Duodenal mucosa (tissue), 2 donors: ENCODE measurements around the gene CNIH4.

ENCODE experiments used
- H3K27ac ChIP-seq: one replicate; pipeline ENCODE4 v1.7.0; 2013; ENCODE audit warnings: low read depth, low read length
- H3K27me3 ChIP-seq, 2 donors: one replicate each; pipeline ENCODE4 v1.7.0; 2013; ENCODE audit warnings: low read length in 2 of 2, control low read depth in 1 of 2; ENCODE audit not compliant: insufficient read depth in 2 of 2, control insufficient read depth in 1 of 2
- H3K36me3 ChIP-seq, 2 donors: one replicate each; pipeline ENCODE4 v1.7.0; 2013; ENCODE audit warnings: low read length in 2 of 2, control low read depth in 1 of 2; ENCODE audit not compliant: insufficient read depth in 2 of 2, control insufficient read depth in 1 of 2
- H3K4me1 ChIP-seq, 2 donors: one replicate each; pipeline ENCODE4 v1.7.0; 2013; ENCODE audit warnings: low read length in 2 of 2, control low read depth in 1 of 2; ENCODE audit not compliant: insufficient read depth in 2 of 2, control insufficient read depth in 1 of 2
- H3K4me3 ChIP-seq, 2 donors: one replicate each; pipeline ENCODE4 v1.7.0; 2013; ENCODE audit warnings: low read length in 2 of 2, low read depth in 1 of 2
- H3K9ac ChIP-seq, 2 donors: one replicate each; pipeline ENCODE4 v1.7.0; 2013; ENCODE audit warnings: low read length in 2 of 2, low read depth in 1 of 2
- H3K9me3 ChIP-seq, 2 donors: one replicate each; pipeline ENCODE4 v1.7.0; 2013; ENCODE audit warnings: low read length in 2 of 2, control low read depth in 1 of 2; ENCODE audit not compliant: control insufficient read depth in 1 of 2

CNIH4 gene

DNA sequence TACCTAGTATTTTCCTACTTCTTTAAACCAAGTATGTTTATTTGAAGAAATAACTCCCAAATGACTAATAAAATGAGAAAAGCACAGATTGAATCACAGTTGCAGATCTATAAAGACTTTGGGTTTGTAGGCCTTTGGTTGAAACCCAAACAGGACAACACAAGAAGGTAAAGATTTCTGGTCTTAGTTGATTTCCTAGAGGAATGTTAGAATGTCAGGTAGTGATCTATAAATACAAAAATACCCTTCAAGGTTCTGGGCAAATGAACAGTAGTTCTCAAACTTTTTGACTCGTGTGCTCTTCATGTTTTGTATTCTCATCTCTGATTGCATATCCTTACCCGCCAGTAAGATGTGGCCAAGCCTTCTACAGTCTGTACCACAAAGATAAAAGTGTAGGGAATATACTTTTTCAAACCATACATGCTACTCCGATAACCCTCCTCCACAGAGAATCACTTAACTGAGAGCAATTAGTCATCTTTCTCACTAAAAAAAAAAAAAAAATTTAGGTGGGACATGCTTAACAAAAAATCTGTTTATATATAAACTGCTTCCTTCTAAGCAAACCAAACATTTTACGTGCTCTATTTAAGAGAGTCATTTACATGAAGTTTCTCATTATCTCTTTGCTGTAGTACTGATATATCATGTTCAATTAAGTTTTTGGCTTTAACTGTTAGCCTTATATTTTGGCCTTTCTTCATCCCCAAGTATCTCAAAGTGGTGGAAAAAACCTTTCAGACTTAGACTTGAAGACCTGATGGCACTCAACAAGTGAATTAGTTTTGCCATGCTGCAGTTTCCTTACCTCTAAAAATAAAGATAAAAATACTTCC, 36.0 kb downstream of the CNIH4 start:
- no peak overlapping the region for H3K27ac ChIP-seq
- H3K36me3 ChIP-seq = peaks cover 29 to 86% of the 10 kb centered on the region in 2 donors

GRCh38 chr1:224393294-224393693, 36.6 kb downstream of the CNIH4 start:
- no peaks in the 10 kb centered on the region for H3K9me3 ChIP-seq
- H3K27ac ChIP-seq = no peak overlapping the region
- no peak overlapping the region for H3K9ac ChIP-seq
- no peaks in the 10 kb centered on the region for H3K27me3 ChIP-seq
- H3K4me3 ChIP-seq = no peak overlapping the region
- H3K4me1 ChIP-seq = no peaks in the 10 kb centered on the region
- H3K36me3 ChIP-seq = peaks cover 33 to 86% of the 10 kb centered on the region in 2 donors

More for the DNA sequence above, 36.0 kb downstream of the CNIH4 start:
- H3K4me1 ChIP-seq = no peaks in the 10 kb centered on the region
- no peak overlapping the region for H3K4me3 ChIP-seq
- no peak overlapping the region for H3K9ac ChIP-seq
- no peaks in the 10 kb centered on the region for H3K27me3 ChIP-seq
- H3K9me3 ChIP-seq = no peaks in the 10 kb centered on the region

GRCh38 chr1:224399887-224400286, 43.2 kb downstream of the CNIH4 start:
- Histone ChIP-seq H3K27ac (no peak overlapping the region), H3K27me3 (no peaks in the 10 kb centered on the region), H3K9me3 (no peaks in the 10 kb centered on the region), H3K4me3 (no peak overlapping the region), H3K36me3 (peaks cover 19 to 80% of the 10 kb centered on the region in 2 donors), H3K4me1 (peaks cover 0 to 5% of the 10 kb centered on the region in 2 donors), H3K9ac (no peak overlapping the region)

- Histone ChIP-seq H3K36me3 (peaks cover 22 to 77% of the 10 kb centered on the region in 2 donors), H3K4me1 (peaks cover 0 to 5% of the 10 kb centered on the region in 2 donors), H3K9me3 (no peaks in the 10 kb centered on the region), H3K4me3 (no peak overlapping the region), H3K27ac (no peak overlapping the region), H3K9ac (no peak overlapping the region), H3K27me3 (no peaks in the 10 kb centered on the region)
Measured at GRCh38 chr1:224402472-224403036, 45.9 kb downstream of the CNIH4 start.

DNA sequence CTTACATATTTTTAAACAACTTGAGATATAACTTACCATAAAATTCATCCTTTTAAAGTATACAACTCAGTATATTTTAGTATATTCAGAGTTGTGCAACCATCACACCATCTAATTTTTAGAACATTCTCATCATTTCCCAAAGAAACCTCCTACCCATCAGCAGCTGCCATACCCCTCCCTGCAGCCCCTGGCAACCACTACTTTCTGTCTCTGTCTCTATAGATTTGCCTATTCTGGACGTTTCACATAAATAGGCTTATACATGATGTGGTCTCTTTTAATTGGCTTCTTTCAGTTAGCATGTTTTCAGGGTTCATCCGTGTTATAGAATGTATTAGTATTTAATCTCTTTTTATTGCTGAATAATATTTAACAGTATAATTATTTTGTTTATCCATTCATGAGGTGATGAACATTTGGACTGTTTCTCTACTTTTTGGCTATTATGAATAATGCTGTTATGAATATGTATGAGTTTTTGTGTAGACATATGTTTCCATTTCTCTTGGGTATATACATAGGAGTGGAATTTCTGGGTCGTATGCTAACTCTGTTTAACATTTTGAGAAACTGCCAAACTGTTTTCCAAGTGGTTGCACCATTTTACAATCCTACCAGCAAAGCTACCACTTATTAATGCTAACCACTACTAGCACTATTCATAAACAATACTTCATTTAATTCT, 48.4 kb downstream of the CNIH4 start:
- Histone ChIP-seq H3K4me1 (peaks cover 0 to 5% of the 10 kb centered on the region in 2 donors), H3K36me3 (peaks cover 7 to 71% of the 10 kb centered on the region in 2 donors), H3K4me3 (no peak overlapping the region), H3K9me3 (no peaks in the 10 kb centered on the region), H3K27me3 (no peaks in the 10 kb centered on the region), H3K27ac (no peak overlapping the region), H3K9ac (no peak overlapping the region)

DNA sequence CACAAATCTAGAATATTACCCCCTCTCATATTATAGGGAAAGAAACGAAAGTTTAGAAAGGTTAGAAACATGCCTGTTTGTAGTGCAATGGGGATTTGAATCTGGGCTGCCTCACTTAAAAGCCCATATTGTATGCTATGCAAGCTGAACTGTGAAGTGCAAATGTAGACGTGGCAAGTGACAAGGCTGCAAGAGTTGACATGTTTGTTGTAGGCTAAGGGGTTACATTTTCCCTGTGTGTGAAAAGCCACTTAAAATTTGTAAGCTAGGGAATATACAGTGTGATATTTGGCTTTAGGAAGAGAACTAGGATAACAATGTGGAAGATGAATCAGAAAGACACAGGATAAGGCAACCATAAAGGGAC, 48.9 kb downstream of the CNIH4 start:
- Histone ChIP-seq H3K36me3 (peaks cover 7 to 74% of the 10 kb centered on the region in 2 donors), H3K4me3 (no peak overlapping the region)

GRCh38 chr1:224406216-224406615, 49.5 kb downstream of the CNIH4 start:
- H3K36me3 ChIP-seq = peaks cover 11 to 74% of the 10 kb centered on the region in 2 donors
- no peak overlapping the region for H3K9ac ChIP-seq
- H3K27me3 ChIP-seq = no peaks in the 10 kb centered on the region
- no peak overlapping the region for H3K4me3 ChIP-seq
- no peaks in the 10 kb centered on the region for H3K9me3 ChIP-seq
- no peak overlapping the region for H3K27ac ChIP-seq
- H3K4me1 ChIP-seq = peaks cover 0 to 5% of the 10 kb centered on the region in 2 donors

More for the DNA sequence above, 48.9 kb downstream of the CNIH4 start:
- no peak overlapping the region for H3K9ac ChIP-seq
- no peak overlapping the region for H3K27ac ChIP-seq
- H3K4me1 ChIP-seq = peaks cover 0 to 5% of the 10 kb centered on the region in 2 donors
- no peaks in the 10 kb centered on the region for H3K27me3 ChIP-seq
- H3K9me3 ChIP-seq = no peaks in the 10 kb centered on the region

DNA sequence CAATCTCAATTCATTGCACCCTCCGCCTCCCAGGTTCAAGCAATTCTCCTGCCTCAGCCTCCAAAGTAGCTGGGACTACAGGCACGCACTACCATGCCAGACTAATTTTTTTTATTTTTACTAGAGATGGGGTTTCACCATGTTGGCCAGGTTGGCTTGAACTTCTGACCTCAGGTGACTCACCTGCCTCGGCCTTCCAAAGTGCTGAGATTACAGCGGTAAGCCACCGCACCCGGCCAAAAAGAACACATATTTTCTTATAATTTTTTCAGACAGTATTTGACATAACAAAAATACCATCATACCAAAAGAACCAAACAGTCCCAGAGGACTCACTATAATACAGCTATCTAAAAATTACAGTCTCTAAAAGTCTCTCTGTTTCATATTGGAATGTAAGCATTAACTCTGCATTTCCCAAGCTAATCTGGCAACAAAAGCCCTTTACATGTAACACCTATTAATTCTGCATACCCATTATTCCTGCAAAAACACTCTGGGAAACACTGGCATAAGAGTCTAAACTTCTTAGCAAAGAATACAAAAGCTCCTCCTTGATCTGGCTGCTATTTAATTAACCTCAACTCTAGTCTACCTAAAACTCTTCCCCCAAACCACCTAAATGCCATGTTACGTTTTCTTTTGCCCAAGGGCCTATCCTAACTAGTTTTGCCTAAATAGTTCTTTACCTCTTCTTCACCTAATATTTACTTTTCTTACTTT, 51.1 kb downstream of the CNIH4 start:
- no peak overlapping the region for H3K27ac ChIP-seq
- peaks cover 13 to 81% of the 10 kb centered on the region in 2 donors for H3K36me3 ChIP-seq
- no peaks in the 10 kb centered on the region for H3K4me1 ChIP-seq

DNA sequence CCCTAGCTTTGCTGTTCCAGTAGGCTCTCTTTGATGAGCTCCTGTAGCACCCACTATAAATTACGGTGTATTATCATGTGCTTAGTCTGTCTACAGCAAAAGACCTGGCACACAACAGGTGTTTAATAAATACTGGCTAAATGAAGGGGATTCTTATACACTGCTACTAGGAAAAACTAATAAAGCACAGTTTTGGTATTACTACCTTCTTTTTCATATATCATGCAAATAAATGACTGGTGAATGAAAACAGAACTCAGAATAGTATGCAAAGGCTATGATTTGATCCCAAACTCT, 51.6 kb downstream of the CNIH4 start:
- no peak overlapping the region for H3K27ac ChIP-seq
- no peak overlapping the region for H3K4me3 ChIP-seq
- no peak overlapping the region for H3K9ac ChIP-seq
- H3K27me3 ChIP-seq = no peaks in the 10 kb centered on the region
- peaks cover 13 to 83% of the 10 kb centered on the region in 2 donors for H3K36me3 ChIP-seq
- no peaks in the 10 kb centered on the region for H3K4me1 ChIP-seq
- H3K9me3 ChIP-seq = no peaks in the 10 kb centered on the region

More for the DNA sequence above, 51.1 kb downstream of the CNIH4 start:
- Histone ChIP-seq H3K27me3 (no peaks in the 10 kb centered on the region), H3K9ac (no peak overlapping the region), H3K9me3 (no peaks in the 10 kb centered on the region), H3K4me3 (no peak overlapping the region)

DNA sequence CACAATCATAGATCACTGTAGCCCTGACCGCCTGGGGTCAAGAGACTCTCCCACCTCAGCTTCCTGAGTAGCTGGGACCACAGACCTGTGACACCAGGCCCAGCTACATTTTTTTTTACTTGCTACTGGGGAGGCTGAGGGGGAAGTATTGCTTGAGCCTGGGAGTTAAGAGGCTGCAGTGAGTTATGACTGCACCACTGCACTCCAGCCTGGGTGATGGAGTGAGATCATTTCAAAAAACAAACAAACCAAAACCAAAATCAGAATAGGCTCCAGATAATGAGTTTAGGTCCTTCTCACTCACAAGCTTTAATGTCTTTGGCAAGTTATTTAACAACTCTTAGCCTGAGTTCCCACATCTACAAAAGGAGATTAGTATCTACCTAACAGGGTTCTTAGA, 55.1 kb downstream of the CNIH4 start:
- peaks cover 6 to 70% of the 10 kb centered on the region in 2 donors for H3K36me3 ChIP-seq
- H3K4me3 ChIP-seq = no peak overlapping the region
- no peaks in the 10 kb centered on the region for H3K27me3 ChIP-seq
- no peak overlapping the region for H3K27ac ChIP-seq
- H3K9ac ChIP-seq = no peak overlapping the region
- no peaks in the 10 kb centered on the region for H3K4me1 ChIP-seq
- H3K9me3 ChIP-seq = no peaks in the 10 kb centered on the region
